Stimulated activated CD8-positive, alpha-beta memory T cell treated with anti-CD3 and anti-CD28 coated beads, Interleukin-15, amount 100 ng/mL, for 48 hours (primary cell): ENCODE measurements around the gene KIF9.
"Not testable (repeated sequence)": the region's sequence is repeated elsewhere in the genome, so short reads cannot be mapped to it uniquely, and the experiment has no call there.

Experiments
- DNase-seq, 2 donors: peaks; one replicate each; pipeline ENCODE4 v3.0.0-alpha.2; 2020; ENCODE audit warnings: low read depth in 2 of 2

Gene KIF9

GRCh38 chr3:47295322-47295721 is 12.7 kb upstream of the KIF9 start:
- DNase-seq = no peak

GRCh38 chr3:47294392-47294791 is 11.8 kb upstream of the KIF9 start:
- DNase-seq = no peak

GRCh38 chr3:47293822-47294221 is 11.2 kb upstream of the KIF9 start:
- no peak for DNase-seq

- DNase-seq = not testable (repeated sequence)
Measured at GRCh38 chr3:47291754-47292420, 9.3 kb upstream of the KIF9 start.

GRCh38 chr3:47291158-47291753 is 8.7 kb upstream of the KIF9 start:
- DNase-seq = no peak

GRCh38 chr3:47288966-47289910 is 6.6 kb upstream of the KIF9 start:
- DNase-seq = no peak

GRCh38 chr3:47283591-47284364 is 1.2 kb upstream of the KIF9 start:
- no peak for DNase-seq

GRCh38 chr3:47283193-47283537 is 566 bp upstream of the KIF9 start:
- no peak for DNase-seq

- no peak for DNase-seq
Measured at GRCh38 chr3:47280519-47280918, 2.1 kb downstream of the KIF9 start.

GRCh38 chr3:47276558-47276957 is 6.0 kb downstream of the KIF9 start:
- no peak for DNase-seq

GRCh38 chr3:47274652-47275051 is 7.9 kb downstream of the KIF9 start:
- DNase-seq = no peak

- no peak for DNase-seq
Measured at GRCh38 chr3:47273564-47273963, 9.0 kb downstream of the KIF9 start.

- DNase-seq = no peak
Measured at GRCh38 chr3:47270526-47270925, 12.1 kb downstream of the KIF9 start.

- no peak for DNase-seq
Measured at GRCh38 chr3:47267490-47267824, 15.1 kb downstream of the KIF9 start.

GRCh38 chr3:47266709-47267489 is 15.7 kb downstream of the KIF9 start:
- peak in 1 of 2 donors; percentile 28 for DNase-seq

- DNase-seq = no peak
Measured at GRCh38 chr3:47265725-47266428, 16.7 kb downstream of the KIF9 start.

GRCh38 chr3:47265008-47265407 is 17.6 kb downstream of the KIF9 start:
- DNase-seq = no peak

GRCh38 chr3:47261301-47261700 is 21.3 kb downstream of the KIF9 start:
- no peak for DNase-seq

GRCh38 chr3:47260605-47261004 is 22.0 kb downstream of the KIF9 start:
- no peak for DNase-seq

- DNase-seq = no peak
Measured at GRCh38 chr3:47259114-47259513, 23.5 kb downstream of the KIF9 start.

GRCh38 chr3:47256331-47256730 is 26.3 kb downstream of the KIF9 start:
- not testable (repeated sequence) for DNase-seq
